Mesendoderm (in vitro differentiated cells): ENCODE measurements around the gene PLXND1.
A peak's percentile ranks its signal among the peaks of the same experiment; 100 is the strongest.

Source experiments
- DNase-seq: peaks from one replicate; pipeline ENCODE4 v3.0.0; 2013
- H2AK5ac ChIP-seq: 2 replicates; pipeline ENCODE4 v1.6.1; 2013; ENCODE audit warnings: low read length, inconsistent platforms
- H2BK120ac ChIP-seq: 2 replicates; pipeline ENCODE4 v1.6.1; 2013; ENCODE audit warnings: low read depth, mild to moderate bottlenecking, low read length, moderate library complexity, mixed read lengths
- H2BK15ac ChIP-seq: replicated peaks from 2 replicates; pipeline ENCODE4 v1.6.1; 2013; ENCODE audit warnings: low read depth, mild to moderate bottlenecking, moderate library complexity
- H2BK5ac ChIP-seq: 2 replicates; pipeline ENCODE4 v1.6.1; 2013; ENCODE audit warnings: low read length, inconsistent platforms
- H3K18ac ChIP-seq: 2 replicates; pipeline ENCODE4 v1.6.1; 2013; ENCODE audit warnings: mild to moderate bottlenecking, low read length, mixed read lengths
- H3K23ac ChIP-seq: one replicate; pipeline ENCODE4 v1.6.1; 2013; ENCODE audit warnings: low read length
- H3K27ac ChIP-seq: 2 replicates; pipeline ENCODE4 v1.5.1; 2013; ENCODE audit warnings: low read depth, mild to moderate bottlenecking, inconsistent platforms, low read length, moderate library complexity
- H3K27me3 ChIP-seq: 2 replicates; pipeline ENCODE4 v1.6.1; 2013; ENCODE audit warnings: low read length, control low read depth, mild to moderate bottlenecking, inconsistent platforms; ENCODE audit not compliant: insufficient read depth, poor library complexity
- H3K36me3 ChIP-seq: 2 replicates; pipeline ENCODE4 v1.6.1; 2013; ENCODE audit warnings: low read length, inconsistent platforms; ENCODE audit not compliant: control insufficient read depth, insufficient read depth
- H3K4ac ChIP-seq: one replicate; pipeline ENCODE4 v1.6.1; 2013; ENCODE audit warnings: low read depth, mild to moderate bottlenecking, low read length, moderate library complexity
- H3K4me1 ChIP-seq: 2 replicates; pipeline ENCODE4 v1.6.1; 2013; ENCODE audit warnings: low read depth, low read length, inconsistent platforms; ENCODE audit not compliant: control insufficient read depth
- H3K4me2 ChIP-seq: 2 replicates; pipeline ENCODE4 v1.6.1; 2013; ENCODE audit warnings: low read length
- H3K4me3 ChIP-seq: 2 replicates; pipeline ENCODE4 v1.5.1; 2013; ENCODE audit warnings: mild to moderate bottlenecking, low read length
- H3K56ac ChIP-seq: one replicate; pipeline ENCODE4 v1.6.1; 2013; ENCODE audit warnings: low read length
- H3K79me1 ChIP-seq: 2 replicates; pipeline ENCODE4 v1.6.1; 2013; ENCODE audit warnings: low read length, inconsistent platforms
- H3K79me2 ChIP-seq: 2 replicates; pipeline ENCODE4 v1.6.1; 2013; ENCODE audit warnings: mild to moderate bottlenecking, low read length; ENCODE audit not compliant: control insufficient read depth, insufficient read depth
- H3K9ac ChIP-seq: 2 replicates; pipeline ENCODE4 v1.6.1; 2013; ENCODE audit warnings: low read length, inconsistent platforms
- H4K5ac ChIP-seq: one replicate; pipeline ENCODE4 v1.6.1; 2013; ENCODE audit warnings: low read length
- H4K8ac ChIP-seq: one replicate; pipeline ENCODE4 v1.6.1; 2013; ENCODE audit warnings: low read depth, mild to moderate bottlenecking, control low read depth, low read length, moderate library complexity
- WGBS: extraction: QIAGEN DNeasy Blood & Tissue Kit; methylation state at CpG from one replicate; pipeline ENCODE4 v1.1.7; 2013; ENCODE audit warnings: low lambda C conversion rate, missing lambda C conversion rate; ENCODE audit not compliant: insufficient coverage; ENCODE audit errors: extremely low coverage; 5-methylcytosine and 5-hydroxymethylcytosine counted together

The PLXND1 gene

GRCh38 chr3:129622933-129623332 lies 16.5 kb upstream of the PLXND1 start:
- H2AK5ac ChIP-seq: peak overlapping the region; percentile 85
- no peak overlapping the region for H2BK120ac ChIP-seq
- H4K8ac ChIP-seq: no peak overlapping the region
- H3K4me1 ChIP-seq: peaks cover 2% of the 10 kb centered on the region
- peak overlapping the region; percentile 28 for H3K56ac ChIP-seq
- no CpG with 5 or more reads among the region's 10 CpGs for WGBS
- H3K4me2 ChIP-seq: no peak overlapping the region
- H3K27me3 ChIP-seq: no peaks in the 10 kb centered on the region
- no peak overlapping the region for H3K18ac ChIP-seq
- no peak overlapping the region for H3K23ac ChIP-seq
- no peak overlapping the region for H2BK15ac ChIP-seq
- DNase-seq: no peak
- no peak overlapping the region for H3K9ac ChIP-seq
- H3K79me1 ChIP-seq: no peaks in the 10 kb centered on the region
- no peaks in the 10 kb centered on the region for H3K36me3 ChIP-seq
- H4K5ac ChIP-seq: no peak overlapping the region
- no peak overlapping the region for H3K4ac ChIP-seq
- H3K27ac ChIP-seq: no peak overlapping the region
- no peak overlapping the region for H3K4me3 ChIP-seq
- H2BK5ac ChIP-seq: no peak overlapping the region
- no peaks in the 10 kb centered on the region for H3K79me2 ChIP-seq

DNA sequence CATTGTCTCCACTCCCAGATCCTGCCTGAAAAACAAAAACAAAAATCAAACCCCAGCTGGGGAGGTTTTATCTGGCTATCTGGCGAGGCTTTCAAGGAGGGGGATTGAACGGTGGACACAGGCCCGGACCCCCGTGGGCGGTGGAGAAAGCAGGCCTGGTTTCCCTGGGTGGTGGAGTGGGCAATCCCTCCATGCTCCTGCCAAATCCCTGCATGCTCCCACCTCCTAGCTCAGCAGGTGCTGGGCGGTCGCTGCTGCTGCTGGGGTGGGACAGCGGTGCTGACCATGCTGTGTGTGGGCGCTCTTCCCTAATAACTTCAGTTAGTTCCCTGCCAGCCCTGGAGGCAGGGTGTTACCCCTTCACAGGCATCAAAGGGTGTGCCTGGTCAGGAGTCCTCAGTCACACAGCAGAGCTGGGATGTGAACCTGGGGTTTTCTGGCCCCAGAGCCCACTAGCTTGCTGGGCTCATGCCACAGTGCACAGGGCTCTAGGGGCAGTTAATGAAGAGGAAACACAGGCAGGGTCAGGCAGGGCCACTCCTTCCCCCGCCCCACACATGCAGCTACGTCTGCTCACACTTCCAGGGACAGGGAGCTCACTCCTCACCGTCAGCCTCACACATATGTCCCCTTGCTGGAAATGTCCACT lies 15.9 kb upstream of the PLXND1 start:
- Histone ChIP-seq H3K79me2 (no peaks in the 10 kb centered on the region), H3K4me2 (no peak overlapping the region), H2AK5ac (peak overlapping the region; percentile 55), H4K5ac (no peak overlapping the region), H3K27ac (no peak overlapping the region), H2BK15ac (no peak overlapping the region), H3K9ac (no peak overlapping the region), H2BK120ac (no peak overlapping the region), H3K23ac (no peak overlapping the region), H3K4me1 (peaks cover 2% of the 10 kb centered on the region), H3K4ac (no peak overlapping the region), H3K79me1 (no peaks in the 10 kb centered on the region), H3K4me3 (no peak overlapping the region), H4K8ac (no peak overlapping the region), H2BK5ac (no peak overlapping the region), H3K18ac (no peak overlapping the region), H3K56ac (peak overlapping the region; percentile 72), H3K27me3 (no peaks in the 10 kb centered on the region), H3K36me3 (no peaks in the 10 kb centered on the region)
- WGBS: no CpG with 5 or more reads among the region's 12 CpGs
- no peak for DNase-seq

DNA sequence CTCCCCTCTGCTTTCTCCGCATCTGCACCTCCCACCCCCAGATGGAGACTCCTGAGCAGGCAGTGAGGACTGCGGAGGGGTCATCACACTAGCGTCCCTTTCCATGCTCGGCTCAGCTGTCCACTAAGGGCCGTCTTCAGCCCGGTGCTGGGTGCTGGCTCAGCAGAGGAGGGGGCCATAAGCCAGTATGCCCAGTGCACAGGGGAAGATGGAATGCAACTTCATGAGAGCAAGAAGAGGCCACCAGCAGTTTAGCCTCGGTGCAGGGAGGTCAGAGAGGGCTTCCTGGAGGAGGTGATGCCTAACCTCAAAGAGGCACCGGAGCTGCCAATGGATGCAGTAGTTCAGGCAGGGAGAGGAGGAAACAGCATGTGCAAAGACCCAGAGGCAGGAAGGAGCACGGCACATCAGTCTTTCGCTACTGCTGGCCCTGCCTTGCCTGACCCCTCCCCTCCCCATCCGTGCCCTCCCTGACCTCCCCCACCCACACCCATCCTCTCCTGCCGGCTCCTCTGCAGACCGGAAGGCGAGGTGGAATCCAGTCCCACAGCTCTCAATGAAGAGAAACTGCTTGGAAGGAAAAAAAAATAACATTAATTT lies 15.2 kb upstream of the PLXND1 start:
- Histone ChIP-seq H3K27me3 (no peaks in the 10 kb centered on the region), H3K23ac (no peak overlapping the region), H2BK120ac (no peak overlapping the region), H3K18ac (no peak overlapping the region), H3K4me3 (no peak overlapping the region), H3K79me2 (no peaks in the 10 kb centered on the region), H3K36me3 (no peaks in the 10 kb centered on the region), H3K79me1 (no peaks in the 10 kb centered on the region), H4K5ac (no peak overlapping the region), H3K4me1 (peaks cover 2% of the 10 kb centered on the region), H3K27ac (no peak overlapping the region), H2BK15ac (no peak overlapping the region), H3K4me2 (no peak overlapping the region), H4K8ac (no peak overlapping the region), H3K56ac (peak overlapping the region; percentile 28), H3K4ac (no peak overlapping the region), H3K9ac (no peak overlapping the region), H2BK5ac (no peak overlapping the region), H2AK5ac (no peak overlapping the region)
- WGBS: no CpG with 5 or more reads among the region's 14 CpGs
- no peak for DNase-seq

- no peak overlapping the region for H3K56ac ChIP-seq
- no peaks in the 10 kb centered on the region for H3K4me1 ChIP-seq
- H3K36me3 ChIP-seq: no peaks in the 10 kb centered on the region
- no peak overlapping the region for H3K18ac ChIP-seq
- H3K9ac ChIP-seq: no peak overlapping the region
- H2BK120ac ChIP-seq: no peak overlapping the region
- H2BK15ac ChIP-seq: no peak overlapping the region
- no peaks in the 10 kb centered on the region for H3K79me1 ChIP-seq
- WGBS: no CpG with 5 or more reads among the region's 18 CpGs
- H3K4me3 ChIP-seq: no peak overlapping the region
- no peaks in the 10 kb centered on the region for H3K79me2 ChIP-seq
- H4K5ac ChIP-seq: no peak overlapping the region
- no peak overlapping the region for H3K4ac ChIP-seq
- no peak for DNase-seq
- no peak overlapping the region for H2AK5ac ChIP-seq
- H3K27me3 ChIP-seq: no peaks in the 10 kb centered on the region
- H2BK5ac ChIP-seq: no peak overlapping the region
- no peak overlapping the region for H3K4me2 ChIP-seq
- H3K27ac ChIP-seq: no peak overlapping the region
- H3K23ac ChIP-seq: no peak overlapping the region
- H4K8ac ChIP-seq: no peak overlapping the region
These were observed 14.5 kb upstream of the PLXND1 start for GRCh38 chr3:129620828-129621559.

DNA sequence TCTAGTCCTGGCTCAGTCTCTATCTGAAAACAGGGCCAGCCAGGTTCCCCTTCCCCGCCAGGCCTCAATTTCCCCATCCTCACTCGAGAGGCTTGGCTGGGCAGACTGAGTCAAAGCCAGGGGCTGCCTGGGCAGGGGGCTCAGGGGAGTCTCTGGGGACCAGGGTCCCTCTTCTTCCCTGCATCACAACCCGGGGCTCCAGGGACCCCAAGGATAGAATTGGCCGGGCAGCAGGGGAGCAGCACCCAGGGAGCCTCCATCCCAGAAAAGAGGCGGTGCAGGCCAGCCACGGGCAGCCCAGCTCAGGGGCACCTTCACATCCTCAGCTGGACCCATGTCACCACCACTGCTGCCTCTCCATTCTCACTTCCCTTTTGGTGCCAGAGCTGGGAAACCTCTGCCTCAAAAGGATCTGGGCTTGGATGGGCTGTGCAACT lies 13.3 kb upstream of the PLXND1 start:
- Histone ChIP-seq H3K23ac (no peak overlapping the region), H3K36me3 (no peaks in the 10 kb centered on the region), H3K27ac (no peak overlapping the region), H2AK5ac (no peak overlapping the region), H2BK15ac (no peak overlapping the region), H2BK120ac (no peak overlapping the region), H3K4ac (peak overlapping the region; percentile 23), H3K9ac (no peak overlapping the region), H3K4me1 (no peaks in the 10 kb centered on the region), H3K56ac (no peak overlapping the region), H4K5ac (no peak overlapping the region), H3K79me2 (no peaks in the 10 kb centered on the region), H2BK5ac (no peak overlapping the region), H3K18ac (no peak overlapping the region), H3K27me3 (no peaks in the 10 kb centered on the region), H3K4me2 (no peak overlapping the region), H4K8ac (no peak overlapping the region), H3K79me1 (no peaks in the 10 kb centered on the region), H3K4me3 (no peak overlapping the region)
- DNase-seq: no peak
- WGBS: no CpG with 5 or more reads among the region's 6 CpGs
